IgD-negative memory B cell (primary cell): ENCODE data around the gene EVA1A. TPM values are rescaled to one million over a fixed set of nuclear protein-coding genes. Genes with fewer than 3 reads are reported as not detected.

Source experiments
- H3K27ac Mint-ChIP-seq, 3 donors: one replicate each; pipeline ENCODE4 v1.8.0; 2020 to 2022; ENCODE audit warnings: mild to moderate bottlenecking in 3 of 3, mixed read lengths in 3 of 3, moderate library complexity in 1 of 3
- H3K27me3 Mint-ChIP-seq: one replicate; pipeline ENCODE4 v1.8.0; 2021; ENCODE audit warnings: mixed read lengths
- H3K36me3 Mint-ChIP-seq: one replicate; pipeline ENCODE4 v1.8.0; 2020; ENCODE audit warnings: mild to moderate bottlenecking, mixed read lengths
- H3K4me1 Mint-ChIP-seq, 3 donors: one replicate each; pipeline ENCODE4 v1.8.0; 2020 to 2022; ENCODE audit warnings: mixed read lengths in 3 of 3, mild to moderate bottlenecking in 1 of 3
- H3K4me3 Mint-ChIP-seq, 4 donors: one replicate each; pipeline ENCODE4 v1.8.0; 2020 to 2022; ENCODE audit warnings: mild to moderate bottlenecking in 4 of 4, mixed read lengths in 4 of 4, moderate library complexity in 3 of 4
- H3K9me3 Mint-ChIP-seq, 3 donors: one replicate each; pipeline ENCODE4 v1.8.0; 2020 to 2021; ENCODE audit warnings: mixed read lengths in 3 of 3, mild to moderate bottlenecking in 1 of 3
- polyA plus RNA-seq: library from polyadenylated mRNA; unstranded; fragments of 300-500 nt; fragmentation: Illumina TruSeq; gene quantifications from one replicate; pipeline ENCODE4 v1.2.3, GENCODE V29; 2021

The EVA1A gene
- polyA plus RNA-seq, 1 donor from 2014 or later, result not detected

GRCh38 chr2:75548036-75548573, 12.6 kb downstream of the EVA1A start:
- H3K4me1 Mint-ChIP-seq, result peaks cover 0 to 3% (median 0%) of the 10 kb centered on the region in 3 donors
- no peaks in the 10 kb centered on the region for H3K36me3 Mint-ChIP-seq
- no peak overlapping the region for H3K4me3 Mint-ChIP-seq
- peaks cover 3% of the 10 kb centered on the region for H3K27me3 Mint-ChIP-seq
- H3K27ac Mint-ChIP-seq, result no peak overlapping the region
- peaks cover 0 to 3% (median 0%) of the 10 kb centered on the region in 3 donors for H3K9me3 Mint-ChIP-seq

DNA sequence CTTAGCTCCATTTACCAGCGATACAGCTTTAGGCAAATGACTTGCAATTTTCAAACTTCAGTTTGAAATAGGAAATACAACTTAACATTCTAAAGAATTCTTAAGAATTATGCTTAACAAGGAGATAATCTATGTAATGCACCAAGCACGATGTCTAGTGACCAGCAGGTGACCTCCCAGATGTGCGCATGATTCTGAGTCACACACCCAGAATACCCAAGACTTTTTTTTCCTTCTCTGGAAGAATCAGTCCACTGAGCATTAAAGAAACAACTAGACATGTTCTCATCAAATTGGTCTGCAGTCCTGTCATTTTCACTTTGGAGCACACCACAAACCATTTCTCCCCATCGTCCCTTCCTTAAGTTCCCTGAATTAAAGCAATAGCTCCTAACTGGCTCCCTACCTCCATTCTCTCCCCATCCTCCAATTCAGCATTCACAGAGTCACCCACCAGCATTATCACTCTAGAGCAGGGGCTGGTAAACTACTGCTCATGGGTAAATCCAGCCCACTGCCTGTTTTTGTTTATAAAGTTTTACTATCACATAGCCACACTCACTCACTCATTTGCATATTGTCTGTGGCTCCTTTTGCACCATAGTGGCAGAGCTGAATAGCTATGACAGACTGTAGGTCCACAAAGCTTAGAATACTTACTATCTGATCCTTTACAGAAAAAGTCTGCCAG, 13.2 kb downstream of the EVA1A start:
- peaks cover 3% of the 10 kb centered on the region for H3K27me3 Mint-ChIP-seq
- H3K27ac Mint-ChIP-seq, result no peak overlapping the region
- H3K9me3 Mint-ChIP-seq, result peaks cover 0 to 3% (median 0%) of the 10 kb centered on the region in 3 donors
- H3K36me3 Mint-ChIP-seq, result no peaks in the 10 kb centered on the region
- peaks cover 0 to 3% (median 0%) of the 10 kb centered on the region in 3 donors for H3K4me1 Mint-ChIP-seq
- no peak overlapping the region for H3K4me3 Mint-ChIP-seq

DNA sequence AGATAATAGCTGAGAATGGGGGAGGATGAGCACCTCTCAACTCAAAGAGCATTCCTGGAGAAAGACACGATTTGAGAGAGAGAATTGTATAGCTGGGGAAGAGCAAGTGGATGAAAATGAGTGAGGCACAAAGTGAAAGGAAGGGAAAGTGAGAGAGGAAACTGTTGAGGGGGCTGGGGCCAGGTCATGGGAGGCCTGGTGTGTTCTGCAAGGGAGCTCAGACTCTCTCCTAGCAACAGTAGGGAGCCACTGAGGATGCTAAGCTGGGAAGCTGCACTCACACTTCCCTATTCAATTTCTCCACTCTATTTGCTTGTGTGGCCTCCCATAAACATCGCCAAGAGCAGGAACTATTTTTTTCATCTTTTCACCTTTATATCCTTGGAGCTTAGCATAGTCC, 14.8 kb downstream of the EVA1A start:
- H3K27ac Mint-ChIP-seq, result no peak overlapping the region
- H3K4me1 Mint-ChIP-seq, result peaks cover 0 to 3% (median 0%) of the 10 kb centered on the region in 3 donors
- H3K4me3 Mint-ChIP-seq, result no peak overlapping the region
- H3K9me3 Mint-ChIP-seq, result peaks cover 0 to 6% (median 5%) of the 10 kb centered on the region in 3 donors
- H3K27me3 Mint-ChIP-seq, result no peaks in the 10 kb centered on the region
- no peaks in the 10 kb centered on the region for H3K36me3 Mint-ChIP-seq

GRCh38 chr2:75545387-75545786, 15.4 kb downstream of the EVA1A start:
- Mint-ChIP-seq H3K4me3 (no peak overlapping the region), H3K27ac (no peak overlapping the region), H3K27me3 (no peaks in the 10 kb centered on the region), H3K9me3 (peaks cover 0 to 6% (median 5%) of the 10 kb centered on the region in 3 donors), H3K36me3 (no peaks in the 10 kb centered on the region), H3K4me1 (peaks cover 0 to 3% (median 0%) of the 10 kb centered on the region in 3 donors)

- Mint-ChIP-seq H3K36me3 (no peaks in the 10 kb centered on the region), H3K9me3 (peaks cover 0 to 6% (median 5%) of the 10 kb centered on the region in 3 donors), H3K4me1 (peaks cover 0 to 3% (median 0%) of the 10 kb centered on the region in 3 donors), H3K4me3 (no peak overlapping the region), H3K27ac (no peak overlapping the region), H3K27me3 (no peaks in the 10 kb centered on the region)
Measured at GRCh38 chr2:75543446-75543845, 17.3 kb downstream of the EVA1A start.

DNA sequence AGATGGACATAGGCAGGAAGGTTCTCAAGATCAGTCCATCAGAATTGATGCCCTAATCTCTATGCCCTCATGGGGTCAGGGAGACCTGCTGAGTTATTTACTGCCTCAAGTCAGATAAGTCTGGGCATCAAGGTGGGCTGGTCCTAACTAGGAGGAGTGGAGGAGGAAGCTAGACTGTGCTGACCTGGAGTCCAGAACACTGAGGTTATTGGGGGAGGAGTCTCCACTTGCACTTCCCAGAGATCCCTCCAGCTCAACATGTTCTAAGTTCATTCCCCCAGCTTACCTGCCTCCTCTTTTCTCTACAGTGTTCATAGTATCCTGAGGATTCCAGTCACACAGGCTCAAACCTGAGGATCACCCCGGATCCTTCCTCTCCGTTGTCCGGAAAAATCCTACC, 19.3 kb downstream of the EVA1A start:
- Mint-ChIP-seq H3K9me3 (peaks cover 1 to 11% (median 6%) of the 10 kb centered on the region in 3 donors), H3K36me3 (no peaks in the 10 kb centered on the region), H3K4me1 (no peaks in the 10 kb centered on the region), H3K27ac (no peak overlapping the region), H3K27me3 (peaks cover 4% of the 10 kb centered on the region), H3K4me3 (no peak overlapping the region)

GRCh38 chr2:75540994-75541393, 19.7 kb downstream of the EVA1A start:
- Mint-ChIP-seq H3K36me3 (no peaks in the 10 kb centered on the region), H3K27ac (no peak overlapping the region), H3K4me1 (no peaks in the 10 kb centered on the region), H3K4me3 (no peak overlapping the region), H3K27me3 (peaks cover 4% of the 10 kb centered on the region), H3K9me3 (peaks cover 1 to 11% (median 6%) of the 10 kb centered on the region in 3 donors)

GRCh38 chr2:75539955-75540716, 20.6 kb downstream of the EVA1A start:
- Mint-ChIP-seq H3K27me3 (peaks cover 4% of the 10 kb centered on the region), H3K36me3 (no peaks in the 10 kb centered on the region), H3K27ac (no peak overlapping the region), H3K9me3 (peaks cover 1 to 10% (median 6%) of the 10 kb centered on the region in 3 donors), H3K4me3 (no peak overlapping the region), H3K4me1 (no peaks in the 10 kb centered on the region)

DNA sequence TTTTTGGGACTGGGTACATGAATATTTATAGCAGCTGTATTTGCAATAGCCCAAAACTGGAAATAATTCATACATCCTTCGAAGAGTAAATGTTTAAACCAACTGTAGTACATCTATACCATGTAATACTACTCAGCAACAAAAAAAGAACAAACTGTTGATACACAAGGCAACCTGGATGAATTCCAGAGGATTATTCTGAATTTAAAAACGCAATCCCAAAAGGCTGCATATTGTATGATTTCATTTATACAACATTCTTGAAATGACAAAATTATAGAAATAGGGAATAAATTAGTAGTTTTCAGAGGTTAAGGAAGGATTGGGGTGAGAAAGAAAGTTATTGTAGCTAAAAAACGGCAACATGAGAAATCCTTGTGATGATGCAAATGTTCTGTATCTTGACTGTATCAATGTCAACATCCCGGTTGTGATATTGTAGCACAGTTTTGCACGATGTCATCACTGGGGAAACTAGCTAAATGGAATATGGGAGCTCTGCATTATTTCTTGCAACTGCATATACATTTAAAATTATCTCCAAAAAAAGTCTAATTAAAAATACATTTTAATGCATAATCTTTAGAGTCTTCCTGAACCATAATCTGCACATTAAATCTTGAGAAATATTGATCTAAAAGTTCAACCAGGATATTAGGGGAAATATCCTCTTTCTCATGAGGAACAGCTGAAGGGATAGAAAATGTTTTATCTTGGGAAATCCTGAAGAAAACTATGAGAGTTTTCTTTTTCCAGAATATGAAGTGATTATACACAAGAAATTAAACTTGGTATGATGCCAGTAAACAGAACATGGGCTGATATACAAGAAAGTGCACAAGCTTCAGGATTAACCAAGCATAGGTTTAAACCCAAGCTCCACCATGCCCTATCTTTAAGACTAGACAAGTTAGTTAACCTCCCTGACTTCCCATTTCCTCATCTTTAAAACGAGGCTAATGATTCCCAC, 21.9 kb downstream of the EVA1A start:
- Mint-ChIP-seq H3K9me3 (peaks cover 1 to 9% (median 6%) of the 10 kb centered on the region in 3 donors), H3K27me3 (peaks cover 4% of the 10 kb centered on the region), H3K4me1 (no peaks in the 10 kb centered on the region), H3K4me3 (no peak overlapping the region), H3K27ac (no peak overlapping the region), H3K36me3 (no peaks in the 10 kb centered on the region)

- Mint-ChIP-seq H3K4me1 (no peaks in the 10 kb centered on the region), H3K27me3 (peaks cover 4% of the 10 kb centered on the region)
Measured at GRCh38 chr2:75537658-75538057, 23.1 kb downstream of the EVA1A start.

GRCh38 chr2:75533135-75533534, 27.6 kb downstream of the EVA1A start:
- H3K9me3 Mint-ChIP-seq, result peaks cover 0 to 8% (median 1%) of the 10 kb centered on the region in 3 donors
- no peak overlapping the region for H3K4me3 Mint-ChIP-seq
- H3K36me3 Mint-ChIP-seq, result no peaks in the 10 kb centered on the region
- H3K4me1 Mint-ChIP-seq, result no peaks in the 10 kb centered on the region
- H3K27me3 Mint-ChIP-seq, result peaks cover 9% of the 10 kb centered on the region
- no peak overlapping the region for H3K27ac Mint-ChIP-seq

More at GRCh38 chr2:75537658-75538057, 23.1 kb downstream of the EVA1A start:
- H3K9me3 Mint-ChIP-seq, result peaks cover 1 to 9% (median 6%) of the 10 kb centered on the region in 3 donors
- no peaks in the 10 kb centered on the region for H3K36me3 Mint-ChIP-seq
- H3K4me3 Mint-ChIP-seq, result no peak overlapping the region
- H3K27ac Mint-ChIP-seq, result no peak overlapping the region

- Mint-ChIP-seq H3K27ac (no peak overlapping the region), H3K9me3 (peaks cover 0 to 6% (median 1%) of the 10 kb centered on the region in 3 donors), H3K36me3 (no peaks in the 10 kb centered on the region), H3K27me3 (peaks cover 10% of the 10 kb centered on the region), H3K4me1 (no peaks in the 10 kb centered on the region), H3K4me3 (no peak overlapping the region)
Measured at GRCh38 chr2:75532488-75532887, 28.3 kb downstream of the EVA1A start.

DNA sequence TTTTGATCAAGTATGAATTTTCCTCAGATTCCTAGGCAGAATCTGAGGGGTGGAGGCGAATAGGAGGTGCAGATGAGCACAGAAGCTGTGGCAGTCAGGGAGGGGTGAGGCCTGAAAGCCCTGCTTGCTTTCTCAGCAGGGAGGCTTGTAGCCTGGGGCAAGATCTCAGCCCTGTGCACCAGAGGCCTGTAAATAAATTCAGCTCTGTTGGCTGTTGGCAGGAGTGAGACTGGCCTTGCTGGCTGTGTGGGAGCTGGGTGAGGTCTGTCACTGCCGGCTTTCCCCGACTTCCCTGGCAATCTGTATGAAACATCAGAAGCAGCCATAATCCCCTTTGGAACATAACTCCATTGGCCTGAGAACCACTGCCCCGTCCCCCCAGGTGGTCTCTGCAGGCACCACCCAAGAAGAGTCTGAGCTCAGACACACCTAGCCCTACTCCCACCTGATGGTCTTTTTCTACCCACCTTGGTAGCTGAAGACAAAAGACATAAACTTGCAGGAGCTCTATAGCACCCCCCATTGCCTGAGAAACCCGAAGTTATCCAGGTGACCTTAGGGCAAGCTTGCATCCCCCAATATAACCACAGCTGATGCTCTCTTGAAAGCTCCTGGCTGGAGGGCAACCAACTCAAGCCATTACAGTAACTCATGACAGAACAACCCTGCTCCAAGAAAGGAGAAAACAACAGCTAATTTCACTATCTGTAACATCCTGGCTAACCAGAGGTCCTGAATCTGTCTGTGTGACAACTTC, 32.3 kb downstream of the EVA1A start:
- no peak overlapping the region for H3K27ac Mint-ChIP-seq
- H3K4me3 Mint-ChIP-seq, result no peak overlapping the region
- peaks cover 10% of the 10 kb centered on the region for H3K27me3 Mint-ChIP-seq
- no peaks in the 10 kb centered on the region for H3K4me1 Mint-ChIP-seq
- peaks cover 0 to 5% (median 0%) of the 10 kb centered on the region in 3 donors for H3K9me3 Mint-ChIP-seq
- no peaks in the 10 kb centered on the region for H3K36me3 Mint-ChIP-seq

DNA sequence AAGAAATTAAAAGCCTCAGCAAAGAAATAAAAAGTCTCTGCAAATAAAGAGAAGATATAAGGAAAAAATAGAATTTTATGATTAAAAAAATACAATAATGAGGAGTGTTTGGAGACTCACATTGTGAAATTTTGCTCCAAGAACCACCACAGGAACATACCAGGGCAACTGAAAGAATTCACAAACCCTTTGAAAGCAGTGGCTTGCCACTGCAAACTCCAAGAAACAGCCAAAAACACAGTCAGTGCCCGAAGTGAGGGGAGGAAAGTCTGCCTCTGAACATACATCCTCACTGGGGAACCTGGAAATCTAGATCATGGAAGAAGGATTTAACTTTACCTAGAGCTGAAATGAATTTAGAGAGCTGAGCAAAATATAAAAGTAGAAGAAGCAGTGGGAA, 33.1 kb downstream of the EVA1A start:
- no peak overlapping the region for H3K4me3 Mint-ChIP-seq
- H3K36me3 Mint-ChIP-seq, result no peaks in the 10 kb centered on the region
- peaks cover 10% of the 10 kb centered on the region for H3K27me3 Mint-ChIP-seq
- H3K27ac Mint-ChIP-seq, result no peak overlapping the region
- H3K4me1 Mint-ChIP-seq, result no peaks in the 10 kb centered on the region
- H3K9me3 Mint-ChIP-seq, result peaks cover 0 to 5% (median 0%) of the 10 kb centered on the region in 3 donors
